GM23338 (cell line): ENCODE data around the gene USP6NL. TPM values are rescaled to one million over a fixed set of nuclear protein-coding genes. Genes with fewer than 3 reads are reported as not detected.

Source experiments
- ATAC-seq: fragments of 200-7000 bp; cut with Tn5 transposase; 3 replicates; pipeline ENCODE4 v1.9.1; 2020
- DNase-seq: peaks from one replicate; pipeline ENCODE4 v3.0.0-alpha.2; 2015; ENCODE audit warnings: low spot score
- H2AFZ ChIP-seq: fragments of 200-600 bp; sonication (generic); 2 replicates; pipeline ENCODE4 v1.8.0; 2016; ENCODE audit warnings: antibody characterized with exemption, mild to moderate bottlenecking, moderate library complexity
- H3F3A ChIP-seq: fragments of 200-600 bp; sonication (generic); replicated peaks from 2 replicates; pipeline ENCODE4 v1.8.0; 2017; ENCODE audit warnings: antibody characterized with exemption, mixed run types, low read depth
- H3K27ac ChIP-seq: fragments of 200-600 bp; sonication (generic); 2 replicates; pipeline ENCODE4 v1.6.1; 2016; ENCODE audit warnings: low read depth
- H3K27me3 ChIP-seq: fragments of 200-600 bp; sonication (generic); 2 replicates; pipeline ENCODE4 v1.8.0; 2016; ENCODE audit warnings: mild to moderate bottlenecking, mixed run types, moderate library complexity; ENCODE audit not compliant: insufficient read depth
- H3K36me3 ChIP-seq: fragments of 200-600 bp; sonication (generic); 2 replicates; pipeline ENCODE4 v1.8.0; 2016; ENCODE audit warnings: mild to moderate bottlenecking; ENCODE audit not compliant: insufficient read depth
- H3K4me1 ChIP-seq: fragments of 200-600 bp; sonication (generic); 2 replicates; pipeline ENCODE4 v1.8.0; 2016; ENCODE audit warnings: mild to moderate bottlenecking, moderate library complexity; ENCODE audit not compliant: insufficient read depth
- H3K4me2 ChIP-seq: fragments of 200-600 bp; sonication (generic); 2 replicates; pipeline ENCODE4 v1.7.1; 2017; ENCODE audit warnings: mixed run types
- H3K4me3 ChIP-seq: fragments of 200-600 bp; sonication (generic); 2 replicates; pipeline ENCODE4 v1.6.1; 2016; ENCODE audit warnings: mixed run types
- H3K79me2 ChIP-seq: fragments of 200-600 bp; sonication (generic); replicated peaks from 2 replicates; pipeline ENCODE4 v1.8.0; 2017; ENCODE audit warnings: mild to moderate bottlenecking; ENCODE audit not compliant: insufficient read depth
- H3K9me2 ChIP-seq: fragments of 200-600 bp; sonication (generic); 2 replicates; pipeline ENCODE4 v1.8.0; 2017; ENCODE audit not compliant: insufficient read depth
- H4K20me1 ChIP-seq: fragments of 200-600 bp; sonication (generic); replicated peaks from 2 replicates; pipeline ENCODE4 v1.8.0; 2017; ENCODE audit warnings: mild to moderate bottlenecking; ENCODE audit not compliant: insufficient read depth
- H3K27ac Mint-ChIP-seq: 2 replicates; pipeline ENCODE4 v1.8.0; 2020; ENCODE audit warnings: inconsistent platforms, mild to moderate bottlenecking, moderate library complexity, mixed read lengths
- H3K27me3 Mint-ChIP-seq: 3 replicates; pipeline ENCODE4 v1.8.0; 2022; ENCODE audit warnings: low read depth, mild to moderate bottlenecking, moderate library complexity, mixed read lengths, inconsistent platforms; ENCODE audit not compliant: insufficient read depth, poor library complexity
- H3K36me3 Mint-ChIP-seq: 3 replicates; pipeline ENCODE4 v1.8.0; 2021; ENCODE audit warnings: low read depth, mild to moderate bottlenecking, inconsistent platforms, moderate library complexity, mixed read lengths
- H3K4me1 Mint-ChIP-seq: 3 replicates; pipeline ENCODE4 v1.8.0; 2020; ENCODE audit warnings: mild to moderate bottlenecking, inconsistent platforms, mixed read lengths
- H3K4me3 Mint-ChIP-seq: 3 replicates; pipeline ENCODE4 v1.8.0; 2021; ENCODE audit warnings: moderate library complexity, mild to moderate bottlenecking, inconsistent platforms, mixed read lengths
- H3K9me3 Mint-ChIP-seq: 3 replicates; pipeline ENCODE4 v1.8.0; 2020; ENCODE audit warnings: moderate library complexity, mild to moderate bottlenecking, inconsistent platforms, mixed read lengths
- CREB1 ChIP-seq: fragments of 250-450 bp; sonication (Bioruptor Pico); IDR thresholded peaks from 2 replicates; pipeline ENCODE4 v1.5.0; 2020; ENCODE audit warnings: low read depth, mild to moderate bottlenecking, moderate library complexity
- ETS1 ChIP-seq: IDR thresholded peaks from 2 replicates; pipeline ENCODE4 v1.6.1; 2016; ENCODE audit warnings: antibody characterized with exemption
- EZH2 ChIP-seq: fragments of 200-600 bp; sonication (generic); IDR thresholded peaks from one replicate; pipeline ENCODE4 v1.8.0; 2017; ENCODE audit warnings: antibody characterized with exemption, mild to moderate bottlenecking, low read depth; ENCODE audit not compliant: unreplicated experiment
- EZH2phosphoT487 ChIP-seq: fragments of 200-600 bp; sonication (generic); IDR thresholded peaks from one replicate; pipeline ENCODE4 v1.8.1; 2018; ENCODE audit warnings: antibody characterized with exemption; ENCODE audit not compliant: unreplicated experiment
- REST ChIP-seq: IDR thresholded peaks from one replicate; pipeline ENCODE4 v1.6.1; 2018; ENCODE audit warnings: antibody characterized with exemption; ENCODE audit not compliant: unreplicated experiment
- ZNF114 ChIP-seq: fragments of 250-450 bp; sonication (Bioruptor Pico); IDR thresholded peaks from 2 replicates; pipeline ENCODE4 v1.5.0; 2020; ENCODE audit warnings: mild to moderate bottlenecking, moderate library complexity
- ZNF331 ChIP-seq: fragments of 250-450 bp; sonication (Bioruptor Pico); IDR thresholded peaks from 2 replicates; pipeline ENCODE4 v1.5.0; 2020; ENCODE audit warnings: low read depth, mild to moderate bottlenecking, moderate library complexity
- polyA plus RNA-seq: library from polyadenylated mRNA; unstranded; fragments of >200 nt; fragmentation: Nextera tagmentation; extraction: Ambion mirVana; gene quantifications from 2 replicates; pipeline ENCODE4 v1.2.1, GENCODE V29; 2016
- total RNA-seq: library from RNA; depleted of rRNA; stranded (reverse); fragments of >200 nt; shearing (Covaris generic); gene quantifications from 2 replicates; pipeline ENCODE4 v1.2.3, GENCODE V29; 2014
- TF ChIP-seq, protein P1 (sequence below), 2 experiments: fragments of 200-600 bp in 1 of 2; sonication (generic) in 1 of 2; conservative IDR thresholded peaks; 2 replicates each; pipeline versions ENCODE4 v1.5.1 to v1.6.1; 2016 to 2017; ENCODE audit warnings: antibody characterized with exemption in 2 of 2, low read depth in 2 of 2, mild to moderate bottlenecking in 2 of 2, moderate library complexity in 1 of 2
- TF ChIP-seq, protein P2 (sequence below): fragments of 250-450 bp; sonication (Bioruptor Pico); IDR thresholded peaks from 2 replicates; pipeline ENCODE4 v1.5.0; 2020; ENCODE audit warnings: mild to moderate bottlenecking, moderate library complexity

USP6NL gene
- total and polyA plus RNA-seq, 2 experiments from 2014 or later, result 8.1 to 29.7 TPM

DNA sequence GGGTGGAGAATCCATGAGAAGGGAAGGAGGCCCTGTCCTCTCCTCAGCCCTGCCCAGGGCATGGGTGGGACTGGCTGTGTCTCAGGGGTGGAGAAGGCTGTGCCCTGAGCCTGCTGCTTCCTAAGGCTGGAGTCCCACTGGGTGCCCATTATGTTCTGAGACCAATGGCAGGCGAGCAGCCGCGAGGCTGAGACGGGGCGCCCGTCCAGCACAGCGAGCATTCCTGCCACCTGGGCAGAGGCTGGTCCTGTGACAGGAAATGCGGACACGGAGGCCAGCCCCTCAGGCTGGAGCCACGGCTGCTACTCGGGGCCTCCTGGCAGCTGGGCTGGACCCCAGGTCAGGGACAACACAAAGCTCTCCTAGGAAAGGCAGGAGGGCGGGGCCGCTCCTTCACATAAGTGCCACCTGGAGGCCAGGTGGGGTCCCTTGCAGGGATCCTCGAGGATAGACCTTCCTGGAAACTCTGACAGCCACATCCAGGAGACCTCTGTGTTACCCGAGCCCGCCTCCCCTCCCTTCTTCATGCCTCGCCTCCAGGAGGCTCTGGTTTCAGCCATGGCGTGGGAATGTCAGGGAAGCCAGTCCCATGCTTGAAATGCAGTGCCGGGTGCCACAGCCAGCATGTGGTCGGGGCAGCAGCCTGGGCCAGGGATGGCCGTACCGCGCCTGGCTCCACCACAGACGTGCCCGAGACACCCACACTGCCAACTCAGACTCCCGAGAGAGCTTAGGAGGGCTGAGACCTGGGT is 173.9 kb downstream of the USP6NL start:
- Histone ChIP-seq H3K4me3 (no peak overlapping the region), H3K79me2 (no peaks in the 10 kb centered on the region), H3K27me3 (no peaks in the 10 kb centered on the region), H3K4me1 (peaks cover 55% of the 10 kb centered on the region), H3F3A (0 out of 2 replicates have a peak, but pooled peaks cover 4% of the 10 kb centered on the region), H3K9me2 (0 out of 2 replicates have a peak, but pooled peaks cover 2% of the 10 kb centered on the region), H3K4me2 (no peak overlapping the region), H3K27ac (no peak overlapping the region), H2AFZ (peak overlapping the region; percentile 47; the same call in 1 of the 2 replicates), H4K20me1 (no peaks in the 10 kb centered on the region), H3K36me3 (no peaks in the 10 kb centered on the region)
- no peak overlapping the region for H3K27ac Mint-ChIP-seq
- no peaks in the 10 kb centered on the region for H3K36me3 Mint-ChIP-seq
- no peaks in the 10 kb centered on the region; the same call in 2 of the 3 replicates for H3K9me3 Mint-ChIP-seq
- peak; percentile 82 for DNase-seq
- peaks cover 13% of the 10 kb centered on the region for H3K27me3 Mint-ChIP-seq
- peak; percentile 70 for ATAC-seq
- no peak overlapping the region for H3K4me3 Mint-ChIP-seq
- TF ChIP-seq, protein P1, sequence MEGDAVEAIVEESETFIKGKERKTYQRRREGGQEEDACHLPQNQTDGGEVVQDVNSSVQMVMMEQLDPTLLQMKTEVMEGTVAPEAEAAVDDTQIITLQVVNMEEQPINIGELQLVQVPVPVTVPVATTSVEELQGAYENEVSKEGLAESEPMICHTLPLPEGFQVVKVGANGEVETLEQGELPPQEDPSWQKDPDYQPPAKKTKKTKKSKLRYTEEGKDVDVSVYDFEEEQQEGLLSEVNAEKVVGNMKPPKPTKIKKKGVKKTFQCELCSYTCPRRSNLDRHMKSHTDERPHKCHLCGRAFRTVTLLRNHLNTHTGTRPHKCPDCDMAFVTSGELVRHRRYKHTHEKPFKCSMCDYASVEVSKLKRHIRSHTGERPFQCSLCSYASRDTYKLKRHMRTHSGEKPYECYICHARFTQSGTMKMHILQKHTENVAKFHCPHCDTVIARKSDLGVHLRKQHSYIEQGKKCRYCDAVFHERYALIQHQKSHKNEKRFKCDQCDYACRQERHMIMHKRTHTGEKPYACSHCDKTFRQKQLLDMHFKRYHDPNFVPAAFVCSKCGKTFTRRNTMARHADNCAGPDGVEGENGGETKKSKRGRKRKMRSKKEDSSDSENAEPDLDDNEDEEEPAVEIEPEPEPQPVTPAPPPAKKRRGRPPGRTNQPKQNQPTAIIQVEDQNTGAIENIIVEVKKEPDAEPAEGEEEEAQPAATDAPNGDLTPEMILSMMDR (conservative IDR thresholded peaks at IDR 0.05; ENCODE audit: low read depth in 2 of 2), result peak in 1 of 2 experiments; percentile 46; a peak in 2 of 4 replicates
- TF ChIP-seq CREB1 (CRISPR knock-in tag) (no peak), ETS1 (no peak), ZNF331 (CRISPR knock-in tag) (no peak), ZNF114 (CRISPR knock-in tag) (no peak), REST (no peak), EZH2 (no peak), EZH2phosphoT487 (no peak)
- TF ChIP-seq, protein P2, sequence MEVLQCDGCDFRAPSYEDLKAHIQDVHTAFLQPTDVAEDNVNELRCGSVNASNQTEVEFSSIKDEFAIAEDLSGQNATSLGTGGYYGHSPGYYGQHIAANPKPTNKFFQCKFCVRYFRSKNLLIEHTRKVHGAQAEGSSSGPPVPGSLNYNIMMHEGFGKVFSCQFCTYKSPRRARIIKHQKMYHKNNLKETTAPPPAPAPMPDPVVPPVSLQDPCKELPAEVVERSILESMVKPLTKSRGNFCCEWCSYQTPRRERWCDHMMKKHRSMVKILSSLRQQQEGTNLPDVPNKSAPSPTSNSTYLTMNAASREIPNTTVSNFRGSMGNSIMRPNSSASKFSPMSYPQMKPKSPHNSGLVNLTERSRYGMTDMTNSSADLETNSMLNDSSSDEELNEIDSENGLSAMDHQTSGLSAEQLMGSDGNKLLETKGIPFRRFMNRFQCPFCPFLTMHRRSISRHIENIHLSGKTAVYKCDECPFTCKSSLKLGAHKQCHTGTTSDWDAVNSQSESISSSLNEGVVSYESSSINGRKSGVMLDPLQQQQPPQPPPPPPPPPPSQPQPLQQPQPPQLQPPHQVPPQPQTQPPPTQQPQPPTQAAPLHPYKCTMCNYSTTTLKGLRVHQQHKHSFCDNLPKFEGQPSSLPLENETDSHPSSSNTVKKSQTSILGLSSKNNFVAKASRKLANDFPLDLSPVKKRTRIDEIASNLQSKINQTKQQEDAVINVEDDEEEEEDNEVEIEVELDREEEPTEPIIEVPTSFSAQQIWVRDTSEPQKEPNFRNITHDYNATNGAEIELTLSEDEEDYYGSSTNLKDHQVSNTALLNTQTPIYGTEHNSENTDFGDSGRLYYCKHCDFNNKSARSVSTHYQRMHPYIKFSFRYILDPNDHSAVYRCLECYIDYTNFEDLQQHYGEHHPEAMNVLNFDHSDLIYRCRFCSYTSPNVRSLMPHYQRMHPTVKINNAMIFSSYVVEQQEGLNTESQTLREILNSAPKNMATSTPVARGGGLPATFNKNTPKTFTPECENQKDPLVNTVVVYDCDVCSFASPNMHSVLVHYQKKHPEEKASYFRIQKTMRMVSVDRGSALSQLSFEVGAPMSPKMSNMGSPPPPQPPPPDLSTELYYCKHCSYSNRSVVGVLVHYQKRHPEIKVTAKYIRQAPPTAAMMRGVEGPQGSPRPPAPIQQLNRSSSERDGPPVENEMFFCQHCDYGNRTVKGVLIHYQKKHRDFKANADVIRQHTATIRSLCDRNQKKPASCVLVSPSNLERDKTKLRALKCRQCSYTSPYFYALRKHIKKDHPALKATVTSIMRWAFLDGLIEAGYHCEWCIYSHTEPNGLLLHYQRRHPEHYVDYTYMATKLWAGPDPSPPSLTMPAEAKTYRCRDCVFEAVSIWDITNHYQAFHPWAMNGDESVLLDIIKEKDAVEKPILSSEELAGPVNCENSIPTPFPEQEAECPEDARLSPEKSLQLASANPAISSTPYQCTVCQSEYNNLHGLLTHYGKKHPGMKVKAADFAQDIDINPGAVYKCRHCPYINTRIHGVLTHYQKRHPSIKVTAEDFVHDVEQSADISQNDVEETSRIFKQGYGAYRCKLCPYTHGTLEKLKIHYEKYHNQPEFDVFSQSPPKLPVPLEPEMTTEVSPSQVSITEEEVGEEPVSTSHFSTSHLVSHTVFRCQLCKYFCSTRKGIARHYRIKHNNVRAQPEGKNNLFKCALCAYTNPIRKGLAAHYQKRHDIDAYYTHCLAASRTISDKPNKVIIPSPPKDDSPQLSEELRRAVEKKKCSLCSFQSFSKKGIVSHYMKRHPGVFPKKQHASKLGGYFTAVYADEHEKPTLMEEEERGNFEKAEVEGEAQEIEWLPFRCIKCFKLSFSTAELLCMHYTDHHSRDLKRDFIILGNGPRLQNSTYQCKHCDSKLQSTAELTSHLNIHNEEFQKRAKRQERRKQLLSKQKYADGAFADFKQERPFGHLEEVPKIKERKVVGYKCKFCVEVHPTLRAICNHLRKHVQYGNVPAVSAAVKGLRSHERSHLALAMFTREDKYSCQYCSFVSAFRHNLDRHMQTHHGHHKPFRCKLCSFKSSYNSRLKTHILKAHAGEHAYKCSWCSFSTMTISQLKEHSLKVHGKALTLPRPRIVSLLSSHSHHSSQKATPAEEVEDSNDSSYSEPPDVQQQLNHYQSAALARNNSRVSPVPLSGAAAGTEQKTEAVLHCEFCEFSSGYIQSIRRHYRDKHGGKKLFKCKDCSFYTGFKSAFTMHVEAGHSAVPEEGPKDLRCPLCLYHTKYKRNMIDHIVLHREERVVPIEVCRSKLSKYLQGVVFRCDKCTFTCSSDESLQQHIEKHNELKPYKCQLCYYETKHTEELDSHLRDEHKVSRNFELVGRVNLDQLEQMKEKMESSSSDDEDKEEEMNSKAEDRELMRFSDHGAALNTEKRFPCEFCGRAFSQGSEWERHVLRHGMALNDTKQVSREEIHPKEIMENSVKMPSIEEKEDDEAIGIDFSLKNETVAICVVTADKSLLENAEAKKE (CRISPR knock-in tag), result no peak
- H3K4me1 Mint-ChIP-seq, result peaks cover 53% of the 10 kb centered on the region
